Smooth muscle cell (in vitro differentiated cells): ENCODE data around the gene PRAMEF13. TPM values are rescaled to one million over a fixed set of nuclear protein-coding genes. Genes with fewer than 3 reads are reported as not detected.

Experiments used
- polyA plus RNA-seq: library from polyadenylated mRNA; unstranded; fragments of >200 nt; fragmentation: Nextera tagmentation; extraction: Ambion mirVana; gene quantifications from 2 replicates; pipeline ENCODE4 v1.2.1, GENCODE V29; 2016
- total RNA-seq: library from RNA; depleted of rRNA; stranded (reverse); fragments of >200 nt; gene quantifications from 2 replicates; pipeline ENCODE4 v1.2.3, GENCODE V29; 2014

PRAMEF13 gene
- total and polyA plus RNA-seq, 2 experiments from 2014 or later = not detected

Other genes starting within 250 kb of the PRAMEF13 start
- gene PRAMEF27, start 144.8 kb downstream of the PRAMEF13 start, total RNA-seq = not detected in 2 replicates
- not detected in 2 replicates for gene PRAMEF27, start 144.8 kb downstream of the PRAMEF13 start, polyA plus RNA-seq
- gene HNRNPCL3, start 140.6 kb downstream of the PRAMEF13 start, total RNA-seq = not detected in 2 replicates
- gene HNRNPCL3, start 140.6 kb downstream of the PRAMEF13 start, polyA plus RNA-seq = not detected in 2 replicates
- gene PRAMEF25, start 130.6 kb downstream of the PRAMEF13 start, total RNA-seq = not detected in 2 replicates
- not detected in 2 replicates for gene PRAMEF25, start 130.6 kb downstream of the PRAMEF13 start, polyA plus RNA-seq
- not detected in 2 replicates for gene HNRNPCL2, start 84.6 kb downstream of the PRAMEF13 start, total RNA-seq
- not detected in 2 replicates for gene HNRNPCL2, start 84.6 kb downstream of the PRAMEF13 start, polyA plus RNA-seq
- gene PRAMEF26, start 45.4 kb downstream of the PRAMEF13 start, total RNA-seq = not detected in 2 replicates
- gene PRAMEF26, start 45.4 kb downstream of the PRAMEF13 start, polyA plus RNA-seq = not detected in 2 replicates
- gene HNRNPCL4, start 35.8 kb downstream of the PRAMEF13 start, total RNA-seq = not detected in 2 replicates
- not detected in 2 replicates for gene HNRNPCL4, start 35.8 kb downstream of the PRAMEF13 start, polyA plus RNA-seq
- not detected in 2 replicates for gene PRAMEF9, start 29.6 kb downstream of the PRAMEF13 start, total RNA-seq
- not detected in 2 replicates for gene PRAMEF9, start 29.6 kb downstream of the PRAMEF13 start, polyA plus RNA-seq
- gene PRAMEF18, start 24.7 kb upstream of the PRAMEF13 start, total RNA-seq = not detected in 2 replicates
- not detected in 2 replicates for gene PRAMEF18, start 24.7 kb upstream of the PRAMEF13 start, polyA plus RNA-seq
- not detected in 2 replicates for gene PRAMEF5, start 52.8 kb upstream of the PRAMEF13 start, total RNA-seq
- gene PRAMEF5, start 52.8 kb upstream of the PRAMEF13 start, polyA plus RNA-seq = not detected in 2 replicates
- gene PRAMEF8, start 83.7 kb upstream of the PRAMEF13 start, total RNA-seq = not detected in 2 replicates
- gene PRAMEF8, start 83.7 kb upstream of the PRAMEF13 start, polyA plus RNA-seq = not detected in 2 replicates
- not detected in 2 replicates for gene PRAMEF33, start 102.1 kb upstream of the PRAMEF13 start, total RNA-seq
- gene PRAMEF33, start 102.1 kb upstream of the PRAMEF13 start, polyA plus RNA-seq = not detected in 2 replicates
- gene PRAMEF15, start 114.2 kb upstream of the PRAMEF13 start, total RNA-seq = not detected in 2 replicates
- not detected in 2 replicates for gene PRAMEF15, start 114.2 kb upstream of the PRAMEF13 start, polyA plus RNA-seq
- not detected in 2 replicates for gene PRAMEF14, start 145.7 kb upstream of the PRAMEF13 start, total RNA-seq
- not detected in 2 replicates for gene PRAMEF14, start 145.7 kb upstream of the PRAMEF13 start, polyA plus RNA-seq
- not detected in 2 replicates for gene PRAMEF19, start 170.5 kb upstream of the PRAMEF13 start, total RNA-seq
- gene PRAMEF19, start 170.5 kb upstream of the PRAMEF13 start, polyA plus RNA-seq = not detected in 2 replicates
- gene PRAMEF17, start 188.2 kb upstream of the PRAMEF13 start, total RNA-seq = not detected in 2 replicates
- gene PRAMEF17, start 188.2 kb upstream of the PRAMEF13 start, polyA plus RNA-seq = not detected in 2 replicates
- gene PRAMEF20, start 209.0 kb upstream of the PRAMEF13 start, total RNA-seq = not detected in 2 replicates
- not detected in 2 replicates for gene PRAMEF20, start 209.0 kb upstream of the PRAMEF13 start, polyA plus RNA-seq